HEK293 (cell line): ENCODE measurements around the gene MEG3.

Experiments used
- CTCF ChIA-PET: fragments of 350-600 bp; formaldehyde crosslinking; extraction: SDS; loops from one replicate; lab custom pipeline; 2021; ENCODE audit warnings: antibody characterized with exemption; lab: Yijun Ruan, JAX
- POLR2A ChIA-PET: fragments of 300-600 bp; formaldehyde crosslinking; extraction: SDS; loops from one replicate; lab custom pipeline; 2020; ENCODE audit warnings: antibody characterized with exemption, inconsistent platforms; lab: Yijun Ruan, JAX
- H3K27ac ChIP-seq: fragments of 200-500 bp; sonication (Bioruptor generic); 2 replicates; pipeline ENCODE4 v1.5.1; 2014; ENCODE audit warnings: low read depth, low read length, control low read depth, inconsistent platforms; ENCODE audit errors: extremely low read depth
- H3K36me3 ChIP-seq, 2 experiments: fragments of 200-500 bp in 1 of 2; sonication (Bioruptor generic) in 1 of 2; 1 replicate in 1 of 2; 2 replicates in 1 of 2; pipeline ENCODE4 v1.5.1; 2014 to 2017; ENCODE audit warnings: inconsistent platforms in 2 of 2, low read length in 2 of 2; ENCODE audit not compliant: control insufficient read depth in 2 of 2, insufficient read depth in 1 of 2
- H3K4me1 ChIP-seq: fragments of 200-500 bp; sonication (Bioruptor generic); 2 replicates; pipeline ENCODE4 v1.5.1; 2014; ENCODE audit warnings: mild to moderate bottlenecking, low read length, inconsistent platforms; ENCODE audit not compliant: control insufficient read depth, insufficient read depth
- H3K4me3 ChIP-seq: 2 replicates; pipeline ENCODE4 v1.5.1; 2011; ENCODE audit warnings: low read depth, mild to moderate bottlenecking, control low read depth, low read length, moderate library complexity
- H3K9me3 ChIP-seq: fragments of 200-500 bp; sonication (Bioruptor generic); 2 replicates; pipeline ENCODE4 v1.5.1; 2014; ENCODE audit warnings: low read depth, low read length, inconsistent platforms; ENCODE audit not compliant: control insufficient read depth, insufficient read depth
- BCL11B ChIP-seq: fragments of 450-650 bp; formaldehyde crosslinking; IDR thresholded peaks from 2 replicates; pipeline ENCODE4 v1.5.1; 2016; ENCODE audit warnings: low read depth, missing biosample characterization, missing genetic modification characterization
- CTCF ChIP-seq: fragments of 450-650 bp; formaldehyde crosslinking; IDR thresholded peaks from 2 replicates; pipeline ENCODE4 v1.5.1; 2016; ENCODE audit warnings: missing biosample characterization, missing genetic modification characterization
- HOXC10 ChIP-seq: sonication (generic); formaldehyde crosslinking; IDR thresholded peaks from 2 replicates; pipeline ENCODE4 v1.8.1; 2023; ENCODE audit warnings: mild to moderate bottlenecking, missing genetic modification reagents
- KLF16 ChIP-seq: fragments of 450-650 bp; formaldehyde crosslinking; IDR thresholded peaks from 2 replicates; pipeline ENCODE4 v1.5.1; 2017; ENCODE audit warnings: missing biosample characterization, missing genetic modification characterization
- OSR2 ChIP-seq: fragments of 450-650 bp; formaldehyde crosslinking; IDR thresholded peaks from 2 replicates; pipeline ENCODE4 v1.5.1; 2016; ENCODE audit warnings: missing biosample characterization, missing genetic modification characterization
- PRDM4 ChIP-seq: fragments of 450-650 bp; formaldehyde crosslinking; IDR thresholded peaks from 2 replicates; pipeline ENCODE4 v1.5.1; 2017; ENCODE audit warnings: missing biosample characterization, missing genetic modification characterization
- SETDB1 ChIP-seq: IDR thresholded peaks from one replicate; pipeline ENCODE4 v1.6.1; 2017; ENCODE audit warnings: mild to moderate bottlenecking, low read length, moderate library complexity, mixed read lengths; ENCODE audit not compliant: insufficient read length
- YY1 ChIP-seq: fragments of 450-650 bp; formaldehyde crosslinking; IDR thresholded peaks from 2 replicates; pipeline ENCODE4 v1.5.1; 2018; ENCODE audit warnings: missing biosample characterization, missing genetic modification characterization
- YY2 ChIP-seq: fragments of 450-650 bp; formaldehyde crosslinking; IDR thresholded peaks from 2 replicates; pipeline ENCODE4 v1.5.1; 2016; ENCODE audit warnings: missing biosample characterization, missing genetic modification characterization
- ZBTB20 ChIP-seq: fragments of 450-650 bp; formaldehyde crosslinking; IDR thresholded peaks from 2 replicates; pipeline ENCODE4 v1.5.1; 2016; ENCODE audit warnings: missing biosample characterization, missing genetic modification characterization
- ZBTB49 ChIP-seq: fragments of 450-650 bp; formaldehyde crosslinking; IDR thresholded peaks from 2 replicates; pipeline ENCODE4 v1.5.1; 2016; ENCODE audit warnings: missing biosample characterization, missing genetic modification characterization, low read depth
- ZNF121 ChIP-seq: fragments of 450-650 bp; formaldehyde crosslinking; IDR thresholded peaks from 2 replicates; pipeline ENCODE4 v1.5.1; 2016; ENCODE audit warnings: missing biosample characterization, missing genetic modification characterization
- ZNF138 ChIP-seq: fragments of 450-650 bp; formaldehyde crosslinking; IDR thresholded peaks from 2 replicates; pipeline ENCODE4 v1.5.1; 2016; ENCODE audit warnings: missing biosample characterization, missing genetic modification characterization, borderline replicate concordance
- ZNF169 ChIP-seq: fragments of 450-650 bp; formaldehyde crosslinking; IDR thresholded peaks from 2 replicates; pipeline ENCODE4 v1.5.1; 2016; ENCODE audit warnings: missing biosample characterization, missing genetic modification characterization
- ZNF24 ChIP-seq: fragments of 450-650 bp; formaldehyde crosslinking; IDR thresholded peaks from 2 replicates; pipeline ENCODE4 v1.5.1; 2016; ENCODE audit warnings: missing biosample characterization, missing genetic modification characterization
- ZNF292 ChIP-seq: fragments of 450-650 bp; formaldehyde crosslinking; IDR thresholded peaks from 2 replicates; pipeline ENCODE4 v1.5.1; 2016; ENCODE audit warnings: low read depth, missing biosample characterization, missing genetic modification characterization, borderline replicate concordance
- ZNF302 ChIP-seq: fragments of 450-650 bp; formaldehyde crosslinking; IDR thresholded peaks from 2 replicates; pipeline ENCODE4 v1.5.1; 2016; ENCODE audit warnings: missing biosample characterization, missing genetic modification characterization, low read depth
- ZNF311 ChIP-seq: fragments of 450-650 bp; formaldehyde crosslinking; IDR thresholded peaks from 2 replicates; pipeline ENCODE4 v1.5.1; 2017; ENCODE audit warnings: missing biosample characterization, missing genetic modification characterization, borderline replicate concordance
- ZNF324 ChIP-seq: fragments of 450-650 bp; formaldehyde crosslinking; IDR thresholded peaks from 2 replicates; pipeline ENCODE4 v1.5.1; 2016; ENCODE audit warnings: missing biosample characterization, missing genetic modification characterization
- ZNF366 ChIP-seq: fragments of 450-650 bp; formaldehyde crosslinking; conservative IDR thresholded peaks from 2 replicates; pipeline ENCODE4 v1.5.1; 2016; ENCODE audit warnings: missing biosample characterization, missing genetic modification characterization
- ZNF398 ChIP-seq: fragments of 450-650 bp; formaldehyde crosslinking; IDR thresholded peaks from 2 replicates; pipeline ENCODE4 v1.5.1; 2017; ENCODE audit warnings: missing biosample characterization, missing genetic modification characterization
- ZNF558 ChIP-seq: fragments of 450-650 bp; formaldehyde crosslinking; IDR thresholded peaks from 2 replicates; pipeline ENCODE4 v1.5.1; 2016; ENCODE audit warnings: missing biosample characterization, missing genetic modification characterization
- ZNF580 ChIP-seq: fragments of 450-650 bp; formaldehyde crosslinking; IDR thresholded peaks from 2 replicates; pipeline ENCODE4 v1.5.1; 2016; ENCODE audit warnings: missing biosample characterization, missing genetic modification characterization
- ZNF624 ChIP-seq: fragments of 450-650 bp; formaldehyde crosslinking; IDR thresholded peaks from 2 replicates; pipeline ENCODE4 v1.5.1; 2017; ENCODE audit warnings: missing biosample characterization, missing genetic modification characterization
- ZNF701 ChIP-seq: fragments of 450-650 bp; formaldehyde crosslinking; IDR thresholded peaks from 2 replicates; pipeline ENCODE4 v1.5.1; 2016; ENCODE audit warnings: missing biosample characterization, missing genetic modification characterization
- ZNF777 ChIP-seq: fragments of 450-650 bp; formaldehyde crosslinking; IDR thresholded peaks from 2 replicates; pipeline ENCODE4 v1.5.1; 2017; ENCODE audit warnings: missing biosample characterization, missing genetic modification characterization, borderline replicate concordance
- TF ChIP-seq, protein P1 (sequence below): fragments of 450-650 bp; formaldehyde crosslinking; IDR thresholded peaks from 2 replicates; pipeline ENCODE4 v1.5.1; 2016; ENCODE audit warnings: missing biosample characterization, missing genetic modification characterization

Gene MEG3

DNA sequence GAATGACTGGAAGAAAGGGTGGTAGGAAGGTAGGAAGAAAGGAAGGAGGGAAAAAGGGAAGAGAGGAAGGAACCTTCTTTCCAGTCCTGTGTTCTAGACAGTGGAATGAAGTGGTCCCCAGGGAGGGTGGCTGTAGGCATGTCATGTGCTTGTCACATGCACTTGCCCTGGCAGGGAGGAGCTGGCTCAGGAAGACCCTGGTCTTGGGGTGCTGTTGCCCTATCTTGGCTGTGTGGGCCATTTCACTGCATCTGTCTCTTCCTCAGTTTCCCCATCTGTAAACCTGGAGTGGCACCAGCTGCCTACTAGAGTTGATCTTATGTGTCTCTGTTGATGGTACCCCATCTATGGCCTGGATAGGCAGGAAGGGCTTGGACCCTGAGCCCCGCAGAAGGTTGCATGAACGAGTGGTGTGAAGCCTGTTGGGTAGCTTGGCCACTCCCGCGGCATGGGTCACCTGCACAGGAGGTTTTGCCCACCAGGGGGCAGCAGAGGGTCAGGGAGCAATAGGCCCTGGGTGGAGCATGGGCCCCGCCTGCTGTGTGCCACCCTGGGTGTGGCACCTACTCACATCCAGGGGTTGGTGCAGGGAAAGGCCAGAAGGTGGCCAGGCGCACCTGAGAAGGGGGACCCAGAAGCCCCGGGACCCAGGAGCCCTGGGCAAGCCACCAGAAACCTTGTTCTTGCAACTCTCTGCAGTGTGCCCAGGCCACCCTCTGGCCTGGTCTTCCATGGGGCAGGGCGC lies 25.1 kb downstream of the MEG3 start:
- ChIA-PET POLR2A (no interaction called here), CTCF (interaction anchor here (0.6 to 1.4 kb wide), 13 partner anchors 8 to 526 kb away, joined by 3 to 5 read pairs (median 3); no protein-coding TSS in a partner anchor)
- no peaks in the 10 kb centered on the region for H3K9me3 ChIP-seq
- H3K4me1 ChIP-seq = no peaks in the 10 kb centered on the region
- no peak overlapping the region for H3K27ac ChIP-seq
- no peak overlapping the region for H3K4me3 ChIP-seq
- no peaks in the 10 kb centered on the region for H3K36me3 ChIP-seq
- TF ChIP-seq ZNF777 (tag by site-specific recombination) = no peak
- TF ChIP-seq BCL11B (tag by site-specific recombination) = no peak
- no peak for TF ChIP-seq SETDB1
- TF ChIP-seq ZNF701 = no peak
- peak; percentile 89 for TF ChIP-seq CTCF
- no peak for TF ChIP-seq ZBTB49
- TF ChIP-seq YY1 (tag by site-specific recombination) = no peak
- TF ChIP-seq ZNF169 (tag by site-specific recombination) = no peak
- no peak for TF ChIP-seq OSR2 (tag by site-specific recombination)
- TF ChIP-seq ZNF138 (tag by site-specific recombination) = no peak
- no peak for TF ChIP-seq ZNF292 (tag by site-specific recombination)
- TF ChIP-seq, protein P1, sequence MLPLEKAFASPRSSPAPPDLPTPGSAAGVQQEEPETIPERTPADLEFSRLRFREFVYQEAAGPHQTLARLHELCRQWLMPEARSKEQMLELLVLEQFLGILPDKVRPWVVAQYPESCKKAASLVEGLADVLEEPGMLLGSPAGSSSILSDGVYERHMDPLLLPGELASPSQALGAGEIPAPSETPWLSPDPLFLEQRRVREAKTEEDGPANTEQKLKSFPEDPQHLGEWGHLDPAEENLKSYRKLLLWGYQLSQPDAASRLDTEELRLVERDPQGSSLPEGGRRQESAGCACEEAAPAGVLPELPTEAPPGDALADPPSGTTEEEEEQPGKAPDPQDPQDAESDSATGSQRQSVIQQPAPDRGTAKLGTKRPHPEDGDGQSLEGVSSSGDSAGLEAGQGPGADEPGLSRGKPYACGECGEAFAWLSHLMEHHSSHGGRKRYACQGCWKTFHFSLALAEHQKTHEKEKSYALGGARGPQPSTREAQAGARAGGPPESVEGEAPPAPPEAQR (tag by site-specific recombination) = no peak
- peak; percentile 25; the same call in 1 of the 2 replicates for TF ChIP-seq ZBTB20 (tag by site-specific recombination)
- no peak for TF ChIP-seq HOXC10 (CRISPR knock-in tag)
- TF ChIP-seq YY2 (tag by site-specific recombination) = no peak
- TF ChIP-seq ZNF324 = no peak
- TF ChIP-seq ZNF366 (tag by site-specific recombination) = peak; percentile 89
- no peak for TF ChIP-seq ZNF580 (tag by site-specific recombination)
- TF ChIP-seq ZNF311 (tag by site-specific recombination) = no peak
- TF ChIP-seq ZNF558 = no peak
- TF ChIP-seq ZNF398 (tag by site-specific recombination) = no peak
- no peak for TF ChIP-seq ZNF302 (tag by site-specific recombination)
- TF ChIP-seq ZNF121 (tag by site-specific recombination) = no peak
- no peak for TF ChIP-seq PRDM4 (tag by site-specific recombination)
- TF ChIP-seq ZNF24 = no peak
- 0 out of 2 replicates have a peak, but pooled peaks have one; percentile 17 for TF ChIP-seq KLF16 (tag by site-specific recombination)
- TF ChIP-seq ZNF624 = no peak
